ENCODE results near the gene PPIB.
"Not testable (repeated sequence)": the region's sequence is repeated elsewhere in the genome, so short reads cannot be mapped to it uniquely, and the experiment has no call there.

Gene PPIB

DNA sequence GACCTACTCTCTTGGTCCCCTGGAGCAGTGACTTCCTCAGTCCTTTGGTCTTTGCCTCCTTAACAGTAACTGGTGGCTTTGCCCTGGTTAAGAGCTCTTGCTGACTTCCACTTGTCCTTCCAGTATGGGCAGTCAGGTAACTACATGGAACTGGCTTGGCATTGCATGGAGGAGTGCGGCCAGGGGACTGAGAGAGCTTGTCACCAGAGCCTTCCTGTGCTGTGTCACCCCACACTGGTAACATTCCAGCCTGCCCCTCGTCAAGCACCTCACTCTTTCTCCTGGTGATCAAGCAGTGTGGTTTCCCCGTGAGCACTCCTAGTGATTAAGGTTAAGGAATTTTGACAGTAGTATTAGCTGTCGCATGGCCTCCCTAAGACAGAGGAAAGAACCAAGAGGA, 30.6 kb downstream of the PPIB start:
- H3K9me3 ChIP-seq (ENCODE audit: low read length), result no peaks in the 10 kb centered on the region
- peaks cover 79% of the 10 kb centered on the region for H3K36me3 ChIP-seq (ENCODE audit: insufficient read depth, low read length)
- H3K4me3 ChIP-seq (ENCODE audit: low read depth in 1 of 2, low read length in 2 of 2), result no peak overlapping the region
- H3K27me3 ChIP-seq (ENCODE audit: control insufficient read depth in 1 of 2, insufficient read depth in 2 of 2, low read length in 2 of 2), result no peaks in the 10 kb centered on the region
- no peak overlapping the region for H3K27ac ChIP-seq (ENCODE audit: low read depth, low read length)
- no peak overlapping the region for H3K9ac ChIP-seq (ENCODE audit: low read length)
- H3K4me1 ChIP-seq (ENCODE audit: insufficient read depth, low read length), result peaks cover 11% of the 10 kb centered on the region

DNA sequence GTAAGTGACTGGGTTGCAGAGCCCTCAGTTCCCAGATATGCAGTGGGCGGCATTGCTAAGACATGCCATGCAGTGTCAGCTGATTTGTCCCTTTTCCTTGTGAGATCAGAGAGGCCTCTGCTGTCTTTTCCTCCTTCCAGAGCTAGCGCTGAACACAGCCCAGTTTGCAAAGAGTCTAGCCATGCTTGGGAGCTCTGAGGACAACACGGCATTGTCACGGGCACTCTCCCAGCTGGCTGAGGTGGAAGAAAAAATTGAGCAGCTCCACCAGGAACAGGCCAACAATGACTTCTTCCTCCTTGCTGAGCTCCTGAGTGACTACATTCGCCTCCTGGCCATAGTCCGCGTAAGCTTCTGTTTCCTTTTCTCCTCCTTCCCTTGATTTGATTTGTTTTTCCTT, 31.3 kb downstream of the PPIB start:
- H3K9me3 ChIP-seq (ENCODE audit: low read length), result no peaks in the 10 kb centered on the region
- H3K36me3 ChIP-seq (ENCODE audit: insufficient read depth, low read length), result peaks cover 79% of the 10 kb centered on the region
- H3K27ac ChIP-seq (ENCODE audit: low read depth, low read length), result no peak overlapping the region
- H3K9ac ChIP-seq (ENCODE audit: low read length), result no peak overlapping the region
- H3K4me3 ChIP-seq (ENCODE audit: low read depth in 1 of 2, low read length in 2 of 2), result no peak overlapping the region
- H3K4me1 ChIP-seq (ENCODE audit: insufficient read depth, low read length), result peaks cover 11% of the 10 kb centered on the region
- H3K27me3 ChIP-seq (ENCODE audit: control insufficient read depth in 1 of 2, insufficient read depth in 2 of 2, low read length in 2 of 2), result no peaks in the 10 kb centered on the region

DNA sequence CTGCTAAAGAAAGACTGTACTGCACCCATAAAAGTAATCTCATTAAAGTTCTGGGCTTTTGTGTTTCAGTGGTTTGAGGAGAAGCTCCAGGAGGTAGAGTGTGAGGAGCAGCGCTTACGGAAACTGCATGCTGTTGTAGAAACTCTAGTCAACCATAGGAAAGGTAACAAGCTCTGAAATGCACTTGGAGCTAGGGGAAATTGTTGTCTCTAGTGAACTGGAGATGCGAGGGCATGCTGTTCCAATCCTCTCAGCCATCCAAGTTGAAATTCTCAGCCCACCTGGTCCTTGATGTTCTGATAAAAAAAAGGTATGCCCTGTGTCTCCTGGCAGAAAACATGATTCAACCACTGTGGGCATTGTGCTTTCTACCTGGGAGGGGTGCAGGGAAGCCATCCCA, 32.7 kb downstream of the PPIB start:
- Histone ChIP-seq H3K9ac (ENCODE audit: low read length) (no peak overlapping the region), H3K4me3 (ENCODE audit: low read depth in 1 of 2, low read length in 2 of 2) (no peak overlapping the region), H3K36me3 (ENCODE audit: insufficient read depth, low read length) (peaks cover 78% of the 10 kb centered on the region), H3K27ac (ENCODE audit: low read depth, low read length) (no peak overlapping the region), H3K27me3 (ENCODE audit: control insufficient read depth in 1 of 2, insufficient read depth in 2 of 2, low read length in 2 of 2) (no peaks in the 10 kb centered on the region), H3K9me3 (ENCODE audit: low read length) (no peaks in the 10 kb centered on the region), H3K4me1 (ENCODE audit: insufficient read depth, low read length) (peaks cover 11% of the 10 kb centered on the region)

DNA sequence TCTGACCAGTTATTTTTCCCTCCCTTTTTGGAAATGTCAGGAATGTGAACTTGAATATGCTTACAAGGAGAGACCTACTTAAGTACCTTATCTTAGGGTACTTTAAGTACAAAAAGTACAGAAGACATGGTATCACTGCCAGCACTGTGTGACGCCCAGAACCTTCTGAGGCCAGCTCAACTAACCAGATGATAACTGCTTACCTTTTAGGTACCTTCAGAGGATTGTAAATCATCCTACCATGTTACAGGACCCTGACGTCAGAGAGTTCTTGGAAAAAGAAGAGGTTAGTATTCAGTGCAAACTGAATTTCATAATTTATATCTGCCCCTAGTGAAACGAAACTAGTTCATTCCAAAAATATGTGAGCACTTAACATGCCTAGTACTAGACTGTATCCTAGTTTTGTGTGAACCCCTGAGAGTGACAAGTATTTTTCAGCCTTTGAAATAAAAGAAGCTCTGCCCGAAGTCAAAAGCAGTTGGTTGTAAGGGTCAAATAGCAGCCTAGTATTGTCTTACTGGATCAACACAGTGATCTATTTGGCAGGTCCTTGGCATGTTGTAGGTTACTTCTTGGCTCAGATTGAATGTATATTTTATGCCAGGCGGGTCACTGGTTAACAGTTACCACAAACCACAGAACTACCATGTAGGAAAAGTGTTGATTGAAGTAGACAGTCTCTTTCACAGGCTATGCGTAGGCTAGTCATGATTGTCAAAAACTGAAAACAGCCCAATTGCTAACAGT, 35.1 kb downstream of the PPIB start:
- no peak overlapping the region for H3K27ac ChIP-seq (ENCODE audit: low read depth, low read length)
- peaks cover 75% of the 10 kb centered on the region for H3K36me3 ChIP-seq (ENCODE audit: insufficient read depth, low read length)
- H3K4me1 ChIP-seq (ENCODE audit: insufficient read depth, low read length), result no peaks in the 10 kb centered on the region
- no peaks in the 10 kb centered on the region for H3K27me3 ChIP-seq (ENCODE audit: control insufficient read depth in 1 of 2, insufficient read depth in 2 of 2, low read length in 2 of 2)
- no peaks in the 10 kb centered on the region for H3K9me3 ChIP-seq (ENCODE audit: low read length)
- no peak overlapping the region for H3K9ac ChIP-seq (ENCODE audit: low read length)
- no peak overlapping the region for H3K4me3 ChIP-seq (ENCODE audit: low read depth in 1 of 2, low read length in 2 of 2)

DNA sequence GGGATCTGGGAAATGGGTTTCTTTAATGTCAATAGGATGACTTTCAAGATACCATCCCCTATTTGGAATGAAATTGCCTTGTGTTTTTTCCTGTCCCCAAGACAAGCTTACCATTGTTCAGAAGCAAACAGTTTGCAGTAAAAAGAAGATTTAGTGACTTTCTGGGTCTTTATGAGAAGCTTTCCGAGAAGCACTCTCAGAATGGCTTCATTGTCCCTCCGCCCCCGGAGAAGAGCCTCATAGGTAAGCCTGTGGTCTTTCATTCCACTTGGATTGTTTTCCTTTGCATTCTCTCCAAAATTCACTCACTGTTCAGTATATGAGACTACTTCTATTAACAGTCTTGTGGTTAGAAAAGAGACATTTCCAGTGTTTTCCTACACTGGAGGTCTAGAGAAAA, 36.8 kb downstream of the PPIB start:
- Histone ChIP-seq H3K4me3 (ENCODE audit: low read depth in 1 of 2, low read length in 2 of 2) (no peak overlapping the region), H3K27me3 (ENCODE audit: control insufficient read depth in 1 of 2, insufficient read depth in 2 of 2, low read length in 2 of 2) (no peaks in the 10 kb centered on the region), H3K27ac (ENCODE audit: low read depth, low read length) (no peak overlapping the region), H3K9me3 (ENCODE audit: low read length) (no peaks in the 10 kb centered on the region), H3K36me3 (ENCODE audit: insufficient read depth, low read length) (peaks cover 72% of the 10 kb centered on the region), H3K4me1 (ENCODE audit: insufficient read depth, low read length) (no peaks in the 10 kb centered on the region), H3K9ac (ENCODE audit: low read length) (no peak overlapping the region)

DNA sequence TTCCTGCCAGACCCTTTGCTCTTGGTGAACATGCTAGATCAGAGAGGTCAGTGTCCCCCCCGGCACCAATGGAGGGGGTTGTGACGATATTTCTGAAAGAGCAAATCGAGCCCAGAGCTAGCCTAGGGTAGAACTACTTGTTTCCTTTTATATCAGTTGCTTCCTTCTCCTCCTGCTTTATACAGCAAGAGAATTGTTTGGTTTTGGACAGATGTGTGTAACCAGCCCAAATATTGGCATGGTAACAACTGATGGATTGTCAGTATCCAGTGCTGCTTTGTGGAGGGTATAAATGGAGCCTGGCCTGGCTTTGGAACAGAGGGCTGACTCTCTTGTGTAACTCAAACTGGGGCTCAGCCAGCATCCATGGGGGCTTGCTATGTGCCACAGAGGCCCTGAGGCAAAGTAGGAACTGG, 39.9 kb downstream of the PPIB start:
- Histone ChIP-seq H3K9me3 (ENCODE audit: low read length) (no peaks in the 10 kb centered on the region), H3K4me1 (ENCODE audit: insufficient read depth, low read length) (no peaks in the 10 kb centered on the region), H3K9ac (ENCODE audit: low read length) (no peak overlapping the region), H3K27me3 (ENCODE audit: control insufficient read depth in 1 of 2, insufficient read depth in 2 of 2, low read length in 2 of 2) (no peaks in the 10 kb centered on the region), H3K4me3 (ENCODE audit: low read depth in 1 of 2, low read length in 2 of 2) (no peak overlapping the region), H3K27ac (ENCODE audit: low read depth, low read length) (no peak overlapping the region), H3K36me3 (ENCODE audit: insufficient read depth, low read length) (peaks cover 77% of the 10 kb centered on the region)

DNA sequence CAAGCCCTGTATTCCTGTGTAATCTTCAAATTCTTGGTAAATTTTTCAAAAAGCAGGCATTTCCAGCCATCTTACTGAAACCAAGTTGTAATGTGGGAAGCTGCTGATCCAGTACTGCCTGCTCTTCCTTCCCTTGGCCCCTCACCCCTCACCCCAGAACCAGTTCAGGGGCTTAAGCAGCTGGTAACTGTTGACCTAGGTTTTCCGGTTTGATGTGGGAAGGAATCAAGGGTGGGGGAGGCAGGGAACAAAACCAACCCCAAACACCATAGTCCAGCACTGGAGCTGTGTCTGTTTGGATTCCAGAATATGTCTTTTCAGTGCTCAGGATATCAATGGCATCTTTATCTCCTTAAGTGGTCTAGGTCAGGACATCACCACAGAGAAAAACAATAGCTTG, 40.4 kb downstream of the PPIB start:
- H3K9me3 ChIP-seq (ENCODE audit: low read length), result no peaks in the 10 kb centered on the region
- H3K4me1 ChIP-seq (ENCODE audit: insufficient read depth, low read length), result no peaks in the 10 kb centered on the region
- no peak overlapping the region for H3K4me3 ChIP-seq (ENCODE audit: low read depth in 1 of 2, low read length in 2 of 2)
- no peaks in the 10 kb centered on the region for H3K27me3 ChIP-seq (ENCODE audit: control insufficient read depth in 1 of 2, insufficient read depth in 2 of 2, low read length in 2 of 2)
- H3K9ac ChIP-seq (ENCODE audit: low read length), result no peak overlapping the region
- H3K36me3 ChIP-seq (ENCODE audit: insufficient read depth, low read length), result peaks cover 77% of the 10 kb centered on the region
- no peak overlapping the region for H3K27ac ChIP-seq (ENCODE audit: low read depth, low read length)

DNA sequence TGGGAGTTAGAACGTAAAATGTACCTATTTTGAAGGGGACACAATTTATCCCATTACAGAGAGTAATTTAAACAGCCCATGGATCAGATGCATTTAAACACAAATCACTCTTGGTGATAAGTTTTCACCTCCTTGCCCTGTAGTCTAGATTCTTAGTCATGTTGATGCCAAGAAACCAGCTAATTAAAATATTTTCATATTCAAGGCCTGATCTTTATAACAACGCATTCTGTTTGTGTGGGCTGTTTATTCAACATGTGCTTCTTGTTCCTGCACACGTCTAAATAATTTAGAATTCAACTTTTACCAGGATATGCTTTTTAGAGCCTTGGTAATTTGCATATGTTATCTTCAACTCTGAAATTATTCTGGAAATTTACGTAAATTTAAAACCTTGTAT, 41.2 kb downstream of the PPIB start:
- no peak overlapping the region for H3K9ac ChIP-seq (ENCODE audit: low read length)
- H3K4me1 ChIP-seq (ENCODE audit: insufficient read depth, low read length), result no peaks in the 10 kb centered on the region
- H3K4me3 ChIP-seq (ENCODE audit: low read depth in 1 of 2, low read length in 2 of 2), result no peak overlapping the region
- H3K27ac ChIP-seq (ENCODE audit: low read depth, low read length), result no peak overlapping the region
- no peaks in the 10 kb centered on the region for H3K9me3 ChIP-seq (ENCODE audit: low read length)
- H3K27me3 ChIP-seq (ENCODE audit: control insufficient read depth in 1 of 2, insufficient read depth in 2 of 2, low read length in 2 of 2), result no peaks in the 10 kb centered on the region
- H3K36me3 ChIP-seq (ENCODE audit: insufficient read depth, low read length), result peaks cover 69% of the 10 kb centered on the region

DNA sequence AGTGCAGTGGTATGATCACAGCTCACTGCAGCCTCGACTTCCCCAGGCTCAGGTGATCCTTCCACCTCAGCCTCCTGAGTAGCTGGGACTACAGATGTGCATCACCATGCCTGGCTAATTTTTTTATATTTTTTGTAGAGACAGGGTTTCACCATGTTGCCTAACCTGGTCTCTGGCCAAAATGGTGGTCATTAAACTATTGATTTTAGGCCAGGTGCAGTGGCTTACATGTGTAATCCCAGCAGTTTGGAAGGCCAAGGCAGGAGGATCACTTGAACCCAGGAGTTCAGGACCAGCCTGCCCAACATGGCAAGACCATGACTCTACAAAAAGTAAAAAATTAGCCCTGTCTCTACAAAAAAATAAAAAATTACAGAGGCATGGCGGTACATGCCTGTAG, 42.5 kb downstream of the PPIB start:
- H3K4me1 ChIP-seq (ENCODE audit: insufficient read depth, low read length); H3K4me3 ChIP-seq (ENCODE audit: low read depth in 1 of 2, low read length in 2 of 2); H3K9me3 ChIP-seq (ENCODE audit: low read length); H3K27ac ChIP-seq (ENCODE audit: low read depth, low read length); H3K27me3 ChIP-seq (ENCODE audit: control insufficient read depth in 1 of 2, insufficient read depth in 2 of 2, low read length in 2 of 2); H3K9ac ChIP-seq (ENCODE audit: low read length): not testable (repeated sequence)
- peaks cover 74% of the 10 kb centered on the region for H3K36me3 ChIP-seq (ENCODE audit: insufficient read depth, low read length)

DNA sequence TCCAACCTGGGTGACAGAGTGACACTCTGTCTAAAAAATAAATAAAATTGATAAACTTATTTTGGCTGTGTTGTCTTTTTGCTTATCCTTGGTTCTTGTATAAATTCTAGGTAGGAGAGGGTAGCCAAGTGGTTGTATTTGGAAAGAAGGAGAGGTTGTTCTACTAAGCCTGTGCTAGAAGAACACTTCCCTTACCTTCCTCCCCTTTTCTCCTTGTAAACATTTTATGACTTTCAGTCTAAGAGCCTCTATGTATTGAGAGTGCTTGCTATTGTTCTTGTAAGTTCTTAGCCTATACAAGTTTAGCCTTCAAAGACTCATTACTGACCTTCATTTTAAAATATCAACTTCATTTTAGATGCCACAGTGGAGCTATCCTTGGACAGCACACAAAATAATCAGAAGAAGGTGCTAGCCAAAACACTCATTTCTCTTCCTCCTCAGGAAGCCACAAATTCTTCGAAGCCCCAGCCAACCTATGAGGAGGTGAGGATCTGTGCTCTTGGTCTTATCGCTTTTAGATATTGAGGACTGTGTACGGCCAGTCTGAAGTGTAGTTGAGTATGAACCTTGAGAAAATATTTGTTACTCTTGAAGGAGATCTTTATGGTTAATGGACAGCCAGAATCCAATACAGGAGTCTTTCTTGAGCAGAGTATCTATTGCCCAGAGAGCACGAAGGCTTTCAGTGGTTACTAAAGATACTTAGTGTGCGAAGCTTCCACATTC, 44.9 kb downstream of the PPIB start:
- Histone ChIP-seq H3K4me3 (ENCODE audit: low read depth in 1 of 2, low read length in 2 of 2) (no peak overlapping the region), H3K27ac (ENCODE audit: low read depth, low read length) (no peak overlapping the region), H3K9ac (ENCODE audit: low read length) (no peak overlapping the region), H3K9me3 (ENCODE audit: low read length) (no peaks in the 10 kb centered on the region), H3K27me3 (ENCODE audit: control insufficient read depth in 1 of 2, insufficient read depth in 2 of 2, low read length in 2 of 2) (no peaks in the 10 kb centered on the region), H3K4me1 (ENCODE audit: insufficient read depth, low read length) (no peaks in the 10 kb centered on the region), H3K36me3 (ENCODE audit: insufficient read depth, low read length) (peaks cover 80% of the 10 kb centered on the region)

DNA sequence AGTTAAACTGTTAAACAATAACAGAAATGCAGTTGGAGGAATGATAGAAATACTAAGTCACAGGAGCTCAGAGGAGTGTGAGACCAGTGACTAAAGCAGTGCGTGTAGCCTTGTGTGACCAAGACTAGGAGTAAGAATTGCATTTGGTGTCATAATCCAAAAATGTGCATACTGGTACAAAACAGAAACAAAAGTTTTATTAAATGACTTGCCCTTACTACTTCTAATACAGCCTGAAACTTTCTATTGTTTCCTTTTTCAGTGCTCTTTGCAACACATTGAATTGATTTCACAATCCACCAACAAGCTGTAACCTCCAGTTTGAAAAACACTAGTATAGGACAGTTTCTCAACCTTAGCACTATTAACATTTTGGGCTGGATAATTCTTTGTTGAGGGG, 49.9 kb downstream of the PPIB start:
- Histone ChIP-seq H3K27ac (ENCODE audit: low read depth, low read length) (no peak overlapping the region), H3K9ac (ENCODE audit: low read length) (no peak overlapping the region), H3K4me1 (ENCODE audit: insufficient read depth, low read length) (peaks cover 11% of the 10 kb centered on the region), H3K9me3 (ENCODE audit: low read length) (no peaks in the 10 kb centered on the region), H3K27me3 (ENCODE audit: control insufficient read depth in 1 of 2, insufficient read depth in 2 of 2, low read length in 2 of 2) (no peaks in the 10 kb centered on the region), H3K4me3 (ENCODE audit: low read depth in 1 of 2, low read length in 2 of 2) (no peak overlapping the region), H3K36me3 (ENCODE audit: insufficient read depth, low read length) (peaks cover 40% of the 10 kb centered on the region)

All from muscle layer of colon (tissue), 2 donors.